Right lobe of liver (tissue), 4 donors: ENCODE measurements around the gene ALS2.

Experiments
- POLR2A ChIP-seq: fragments of 450-650 bp; IDR thresholded peaks from one replicate; pipeline ENCODE4 v1.6.1; 2017; ENCODE audit warnings: antibody characterized with exemption, mild to moderate bottlenecking
- TF ChIP-seq, protein P1 (sequence below), 4 donors: fragments of 200-600 bp in 3 of 4; fragments of 450-650 bp in 1 of 4; IDR thresholded peaks; one replicate each; pipeline versions ENCODE4 v1.5.1 to v1.8.0; 2016 to 2022; ENCODE audit warnings: antibody characterized with exemption in 4 of 4, mild to moderate bottlenecking in 2 of 4
- donor health status: DM: no; HTN: no; CAD: no.
- donor health status: DM: no; HTN: no; CAD: no.
- donor health status: DM: no; HTN: yes; CAD: no.

- TF ChIP-seq, protein P1, sequence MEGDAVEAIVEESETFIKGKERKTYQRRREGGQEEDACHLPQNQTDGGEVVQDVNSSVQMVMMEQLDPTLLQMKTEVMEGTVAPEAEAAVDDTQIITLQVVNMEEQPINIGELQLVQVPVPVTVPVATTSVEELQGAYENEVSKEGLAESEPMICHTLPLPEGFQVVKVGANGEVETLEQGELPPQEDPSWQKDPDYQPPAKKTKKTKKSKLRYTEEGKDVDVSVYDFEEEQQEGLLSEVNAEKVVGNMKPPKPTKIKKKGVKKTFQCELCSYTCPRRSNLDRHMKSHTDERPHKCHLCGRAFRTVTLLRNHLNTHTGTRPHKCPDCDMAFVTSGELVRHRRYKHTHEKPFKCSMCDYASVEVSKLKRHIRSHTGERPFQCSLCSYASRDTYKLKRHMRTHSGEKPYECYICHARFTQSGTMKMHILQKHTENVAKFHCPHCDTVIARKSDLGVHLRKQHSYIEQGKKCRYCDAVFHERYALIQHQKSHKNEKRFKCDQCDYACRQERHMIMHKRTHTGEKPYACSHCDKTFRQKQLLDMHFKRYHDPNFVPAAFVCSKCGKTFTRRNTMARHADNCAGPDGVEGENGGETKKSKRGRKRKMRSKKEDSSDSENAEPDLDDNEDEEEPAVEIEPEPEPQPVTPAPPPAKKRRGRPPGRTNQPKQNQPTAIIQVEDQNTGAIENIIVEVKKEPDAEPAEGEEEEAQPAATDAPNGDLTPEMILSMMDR (IDR thresholded peaks at IDR 0.05): no peak
- no peak for TF ChIP-seq POLR2A
Observed at GRCh38 chr2:201786471-201786870, 5.7 kb upstream of the ALS2 start.
